Peyer's patch (tissue), 4 donors: ENCODE data around the gene PAIP2.

Experiments used
- CTCF ChIP-seq, 6 experiments: fragments of 450-650 bp in 4 of 6; fragments of 200-600 bp in 2 of 6; sonication (generic) in 1 of 6; IDR thresholded peaks; one replicate each; pipeline ENCODE4 v1.5.1; 2017 to 2019; ENCODE audit warnings: antibody characterized with exemption in 6 of 6, mild to moderate bottlenecking in 3 of 6, moderate library complexity in 1 of 6
- POLR2A ChIP-seq, 2 donors: fragments of 450-650 bp; IDR thresholded peaks; one replicate each; pipeline ENCODE4 v1.5.1; 2017; ENCODE audit warnings: antibody characterized with exemption in 2 of 2, mild to moderate bottlenecking in 2 of 2, moderate library complexity in 2 of 2

GRCh38 chr5:139397921-139398320 lies 56.3 kb downstream of the PAIP2 start:
- TF ChIP-seq POLR2A (IDR thresholded peaks at IDR 0.05) (no peak), CTCF (IDR thresholded peaks at IDR 0.05) (no peak)
